DLD1 (cell line): ENCODE results near the gene POFUT1.
"Not testable (repeated sequence)": the region's sequence is repeated elsewhere in the genome, so short reads cannot be mapped to it uniquely, and the experiment has no call there.

Experiments used
- in situ Hi-C: cut with HindIII; loops from 2 replicates; pipeline ENCODE4 v1.10.0; 2017; ENCODE audit warnings: low sequenced_read_pairs

POFUT1 gene

DNA sequence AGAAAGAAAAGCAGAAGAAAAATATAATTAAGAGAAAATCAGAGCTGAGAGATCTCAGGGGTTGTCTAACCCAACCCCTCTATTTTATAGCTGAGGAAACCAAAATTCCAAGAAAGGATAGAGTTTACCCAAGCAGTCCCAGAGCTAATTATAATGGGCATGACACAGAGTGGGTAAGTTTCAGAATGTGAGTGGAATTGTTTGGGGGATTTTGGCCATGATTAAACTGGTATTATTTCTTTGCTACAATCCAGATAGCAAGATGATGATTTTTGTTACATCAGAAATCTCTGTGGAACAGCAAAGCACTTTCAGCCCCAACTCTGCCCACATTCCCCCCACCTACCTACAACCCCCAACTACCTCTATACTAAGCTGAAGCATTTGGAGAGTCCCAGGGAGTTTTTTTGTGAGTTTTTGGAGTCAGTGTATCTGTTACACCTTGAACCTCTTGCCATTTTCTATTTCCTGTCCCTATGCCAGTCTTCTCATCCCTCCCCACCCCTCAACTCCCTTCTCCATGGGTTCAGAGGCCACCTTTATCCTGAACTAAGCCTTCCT is 24.7 kb downstream of the POFUT1 start:
- in situ Hi-C loops = no loop called here

- in situ Hi-C loops = no loop called here
Measured at GRCh38 chr20:32233286-32233685, 25.6 kb downstream of the POFUT1 start.

DNA sequence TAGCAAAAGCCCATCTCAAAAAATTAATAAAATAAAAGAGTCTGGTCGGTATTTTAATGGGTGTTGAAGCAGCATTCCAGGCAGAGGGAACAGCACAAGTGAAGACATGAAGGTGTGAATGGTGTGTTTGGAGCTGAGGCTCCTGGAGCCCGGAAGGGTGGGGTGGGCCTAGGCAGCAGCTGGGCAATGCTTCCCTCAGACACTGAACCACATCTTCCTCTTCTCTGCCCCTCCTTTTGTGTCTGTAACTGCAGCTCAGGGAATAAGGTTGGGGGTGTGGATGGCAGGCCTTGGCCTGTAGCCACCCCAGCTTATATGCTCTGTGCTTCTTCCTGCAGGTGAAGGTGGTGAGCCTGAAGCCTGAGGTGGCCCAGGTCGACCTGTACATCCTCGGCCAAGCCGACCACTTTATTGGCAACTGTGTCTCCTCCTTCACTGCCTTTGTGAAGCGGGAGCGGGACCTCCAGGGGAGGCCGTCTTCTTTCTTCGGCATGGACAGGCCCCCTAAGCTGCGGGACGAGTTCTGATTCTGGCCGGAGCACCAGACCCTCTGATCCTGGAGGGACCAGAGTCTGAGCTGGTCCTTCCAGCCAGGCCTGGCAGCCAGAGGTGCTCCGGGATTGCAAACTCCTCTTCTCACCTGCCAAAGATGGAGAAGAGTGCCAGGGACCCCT is 26.6 kb downstream of the POFUT1 start:
- in situ Hi-C loops = no loop called here

DNA sequence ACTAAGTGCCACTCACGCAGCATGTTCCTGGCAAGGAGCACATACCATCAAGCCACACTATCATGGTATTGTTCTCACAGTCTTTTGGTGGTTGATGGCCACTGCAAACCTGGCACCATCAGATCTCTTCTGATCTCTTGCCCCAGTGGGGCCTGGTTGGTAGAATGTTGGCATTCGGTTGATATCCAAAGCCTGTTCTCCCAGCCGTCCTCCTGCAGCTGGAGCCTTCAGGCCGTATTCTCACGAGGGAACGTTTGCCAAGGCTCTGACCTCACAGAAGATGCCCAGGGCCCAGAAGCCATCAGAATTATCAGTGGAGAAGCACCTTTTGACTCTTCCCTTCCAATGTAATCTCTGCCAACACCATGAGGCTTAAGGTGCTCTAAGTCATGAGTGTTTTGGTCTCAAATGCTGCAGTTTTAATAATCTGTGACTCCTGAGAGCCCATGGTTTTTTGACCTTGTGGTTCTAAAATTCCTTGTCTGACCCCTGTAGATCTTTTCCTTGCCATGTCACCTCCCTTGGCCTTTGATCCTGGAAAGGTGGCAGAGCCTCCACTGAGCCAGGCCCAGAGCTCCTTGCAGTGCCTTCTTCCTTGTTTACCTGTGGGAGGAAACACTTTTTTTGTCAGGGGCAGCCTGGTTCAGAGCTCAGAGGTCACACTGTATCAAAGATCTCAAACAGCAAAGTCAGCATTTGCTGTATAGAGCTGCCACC is 27.8 kb downstream of the POFUT1 start:
- in situ Hi-C loops = no loop called here

- in situ Hi-C loops = no loop called here
Measured at GRCh38 chr20:32236048-32236533, 28.4 kb downstream of the POFUT1 start.

GRCh38 chr20:32236819-32237218 is 29.1 kb downstream of the POFUT1 start:
- in situ Hi-C loops = no loop called here

- in situ Hi-C loops = no loop called here
Measured at GRCh38 chr20:32237419-32237818, 29.7 kb downstream of the POFUT1 start.

- in situ Hi-C loops = no loop called here
Measured at GRCh38 chr20:32238483-32239425, 31.1 kb downstream of the POFUT1 start.

- in situ Hi-C loops = no loop called here
Measured at GRCh38 chr20:32240205-32240604, 32.5 kb downstream of the POFUT1 start.

DNA sequence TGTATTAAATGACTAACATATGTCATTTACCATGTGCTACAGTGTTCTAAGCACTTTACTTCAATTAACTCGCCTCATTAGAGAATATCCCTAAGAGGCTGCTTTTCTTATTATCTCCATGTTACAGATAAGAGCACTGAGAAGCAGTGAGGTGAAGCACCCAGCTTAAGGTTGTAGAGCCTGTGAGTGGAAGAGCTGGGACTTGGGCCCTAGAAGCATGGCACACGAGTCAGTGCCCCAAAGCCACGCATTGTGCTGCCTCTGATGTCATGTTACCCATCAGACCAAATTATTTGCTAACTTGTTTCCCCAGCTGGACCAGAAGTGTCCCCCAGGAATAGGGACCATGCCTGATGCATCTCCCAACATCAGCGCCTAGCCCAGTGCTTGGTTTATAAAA is 34.1 kb downstream of the POFUT1 start:
- in situ Hi-C loops = no loop called here

- in situ Hi-C loops = no loop called here
Measured at GRCh38 chr20:32244150-32244823, 36.6 kb downstream of the POFUT1 start.

DNA sequence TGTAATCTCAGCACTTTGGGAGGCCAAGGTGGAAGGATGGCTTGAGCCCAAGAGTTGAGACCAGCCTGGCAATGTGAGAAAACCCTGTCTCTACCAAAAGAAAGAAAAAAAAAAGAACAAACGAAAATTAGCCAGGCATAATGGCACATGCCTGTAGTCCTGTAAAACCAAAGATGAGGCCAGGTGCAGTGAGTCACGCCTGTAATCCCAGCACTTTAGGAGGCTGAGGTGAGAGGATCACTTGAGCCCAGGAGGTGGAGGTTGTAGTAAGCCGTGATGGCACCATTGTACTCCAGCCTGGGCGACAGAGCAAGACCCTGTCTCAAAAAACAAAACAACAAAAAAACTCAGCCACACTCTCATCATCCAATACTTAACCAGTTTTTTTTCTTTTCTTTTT is 37.3 kb downstream of the POFUT1 start:
- in situ Hi-C loops = no loop called here

DNA sequence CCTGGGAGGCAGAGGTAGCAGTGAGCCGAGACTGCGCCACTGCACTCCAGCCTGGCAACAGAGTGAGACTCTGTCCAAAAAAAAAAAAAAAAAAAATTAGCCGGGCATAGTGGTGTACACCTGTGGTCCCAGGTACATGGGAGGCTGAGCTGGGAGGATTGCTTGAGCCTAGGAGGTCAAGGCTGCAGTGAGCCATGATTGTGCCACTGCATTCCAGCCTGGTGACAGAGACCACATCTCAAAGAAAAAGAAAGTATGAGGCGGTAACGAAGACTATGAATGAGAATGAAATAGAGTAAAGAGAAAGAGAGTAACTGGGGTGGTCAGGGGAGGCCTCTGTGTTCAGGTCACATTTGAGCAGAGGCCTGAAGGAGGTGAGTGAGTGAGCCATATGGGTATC is 38.5 kb downstream of the POFUT1 start:
- in situ Hi-C loops = not testable (repeated sequence)

DNA sequence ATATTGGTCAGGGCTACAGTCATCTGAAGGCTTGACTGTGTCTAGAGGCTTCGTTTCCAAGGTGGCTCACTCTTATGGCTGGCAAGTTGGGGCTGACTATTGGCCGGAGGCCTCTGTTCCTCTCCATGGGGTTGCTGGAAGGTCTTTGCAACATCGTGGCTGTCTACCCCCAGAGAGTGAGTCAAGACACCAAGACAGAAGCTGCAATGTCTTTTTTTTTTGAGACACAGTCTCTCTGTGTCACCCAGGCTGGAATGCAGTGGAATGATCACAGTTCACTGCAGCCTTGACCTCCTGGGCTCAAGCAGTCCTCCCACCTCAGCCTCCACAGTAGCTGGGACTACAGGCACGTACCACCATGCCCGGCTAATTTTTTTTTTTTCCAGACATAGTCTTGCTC is 40.4 kb downstream of the POFUT1 start:
- in situ Hi-C loops = no loop called here

DNA sequence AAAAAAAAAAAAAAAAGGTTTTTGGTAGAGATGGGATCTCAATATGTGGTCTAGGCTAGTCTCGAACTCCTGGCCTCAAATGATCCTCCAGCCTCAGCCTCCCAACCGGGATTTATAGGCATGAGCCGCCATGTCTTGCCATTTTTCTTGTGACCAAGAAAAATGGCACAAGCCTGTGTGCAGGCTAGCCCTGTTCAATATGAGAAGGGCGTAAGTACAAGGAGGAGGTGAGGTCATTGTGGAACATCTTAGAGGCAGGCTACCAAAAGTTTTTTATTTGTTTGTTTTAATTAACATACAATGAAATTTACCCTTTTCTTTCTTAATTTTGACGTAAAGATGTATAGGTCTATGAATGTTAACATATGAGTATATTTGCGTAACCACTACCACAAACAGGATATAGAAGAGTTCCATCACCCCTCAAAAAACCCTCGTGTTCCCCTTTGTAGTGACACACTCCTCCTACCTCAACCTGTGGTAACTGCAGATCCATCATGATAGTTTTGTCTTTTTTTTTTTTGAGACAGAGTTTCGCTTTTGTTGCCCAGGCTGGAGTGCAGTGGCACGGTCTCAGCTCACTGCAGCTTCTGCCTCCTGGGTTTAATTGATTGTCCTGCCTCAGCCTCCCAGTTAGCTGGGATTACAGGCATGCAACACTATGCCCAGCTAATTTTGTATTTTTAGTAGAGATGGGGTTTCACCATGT is 41.5 kb downstream of the POFUT1 start:
- in situ Hi-C loops = no loop called here

- in situ Hi-C loops = no loop called here
Measured at GRCh38 chr20:32251470-32251869, 43.8 kb downstream of the POFUT1 start.

- in situ Hi-C loops = no loop called here
Measured at GRCh38 chr20:32252189-32252588, 44.5 kb downstream of the POFUT1 start.

DNA sequence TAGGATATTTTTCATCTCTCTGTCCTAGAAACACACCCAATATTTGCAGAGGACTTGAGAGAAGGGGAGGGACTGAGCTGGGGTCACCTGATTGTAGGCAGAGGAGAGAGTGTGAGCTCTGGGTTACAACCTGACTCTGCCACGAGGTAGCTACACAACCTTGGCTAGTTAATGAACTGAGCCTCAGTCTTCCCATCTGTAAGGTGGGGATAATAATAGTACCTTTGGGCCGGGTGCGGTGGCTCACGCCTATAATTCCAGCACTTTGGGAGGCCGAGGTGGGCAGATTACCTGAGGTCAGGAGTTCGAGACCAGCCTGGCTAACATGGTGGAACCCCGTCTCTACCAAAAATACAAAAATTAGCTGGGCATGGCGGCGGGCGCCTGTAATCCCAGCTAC is 53.3 kb downstream of the POFUT1 start:
- in situ Hi-C loops = not testable (repeated sequence)

GRCh38 chr20:32261644-32262043 is 54.0 kb downstream of the POFUT1 start:
- in situ Hi-C loops = no loop called here

- in situ Hi-C loops = no loop called here
Measured at GRCh38 chr20:32263398-32263954, 55.8 kb downstream of the POFUT1 start.
